GM12878 (cell line): ENCODE data around the gene TNF. TPM values are rescaled to one million over a fixed set of nuclear protein-coding genes. Genes with fewer than 3 reads are reported as not detected.

Experiments
- ATAC-seq: fragments of 200-7000 bp; cut with Tn5 transposase; 3 replicates; pipeline ENCODE4 v1.9.1; 2020; ENCODE audit warnings: mild to moderate bottlenecking, moderate library complexity
- BruUV-seq: library from RNA; stranded (reverse); fragments of 400-500 nt; replicated peaks from 2 replicates; lab custom pipeline; 2021; lab: Mats Ljungman, UMichigan
- CTCF ChIA-PET: fragments of 300-600 bp; sonication (Branson Sonifier 250); formaldehyde crosslinking; extraction: SDS; loops from one replicate; lab custom pipeline; 2021; ENCODE audit warnings: inconsistent platforms; lab: Yijun Ruan, JAX
- POLR2A ChIA-PET: fragments of 350-600 bp; formaldehyde crosslinking; extraction: SDS; loops from one replicate; lab custom pipeline; 2021; ENCODE audit warnings: inconsistent platforms; lab: Charles Lee
- RAD21 ChIA-PET: fragments of 300-600 bp; sonication (Branson Sonifier 250); formaldehyde crosslinking; loops from one replicate; lab custom pipeline; 2023; ENCODE audit warnings: antibody characterized with exemption; ENCODE audit not compliant: unreplicated experiment; lab: Charles Lee
- SMC1A ChIA-PET: fragments of 300-600 bp; sonication (Branson Sonifier 250); formaldehyde crosslinking; loops from one replicate; lab custom pipeline; 2023; ENCODE audit not compliant: unreplicated experiment, uncharacterized antibody; lab: Charles Lee
- DNase-seq: peaks from one replicate; pipeline ENCODE4 v3.0.0-alpha.2; 2011; ENCODE audit warnings: low read depth, low spot score
- FAIRE-seq: peaks from 3 replicates; lab custom pipeline; 2011; peaks lifted over from hg19 to GRCh38; lab: Jason Lieb, UNC
- H2AFZ ChIP-seq: 2 replicates; pipeline ENCODE4 v1.6.0; 2011; ENCODE audit warnings: low read depth, low read length, control low read depth; ENCODE audit not compliant: control insufficient read depth
- H3K27ac ChIP-seq: 2 replicates; pipeline ENCODE4 v1.5.1; 2011; ENCODE audit warnings: control low read depth; ENCODE audit not compliant: control insufficient read depth, insufficient read depth
- H3K27me3 ChIP-seq, 2 experiments: replicated peaks in 1 of 2; 2 replicates each; pipeline versions ENCODE4 v1.6.0 to v1.6.1; 2011; ENCODE audit warnings: low read length in 1 of 2; ENCODE audit not compliant: control insufficient read depth in 2 of 2, insufficient read depth in 2 of 2
- H3K36me3 ChIP-seq, 2 experiments: 2 replicates each; pipeline ENCODE4 v1.5.1; 2011; ENCODE audit warnings: low read length in 1 of 2; ENCODE audit not compliant: control insufficient read depth in 2 of 2, insufficient read depth in 2 of 2
- H3K4me1 ChIP-seq: 2 replicates; pipeline ENCODE4 v1.6.1; 2011; ENCODE audit warnings: mild to moderate bottlenecking, low read length, moderate library complexity, mixed read lengths; ENCODE audit not compliant: control insufficient read depth, insufficient read depth
- H3K4me2 ChIP-seq: 2 replicates; pipeline ENCODE4 v1.6.0; 2011; ENCODE audit warnings: control low read depth; ENCODE audit not compliant: control insufficient read depth, insufficient read depth
- H3K4me3 ChIP-seq: fragments of 200-600 bp; sonication (generic); 2 replicates; pipeline ENCODE4 v1.5.1; 2016
- H3K79me2 ChIP-seq: 2 replicates; pipeline ENCODE4 v1.6.0; 2011; ENCODE audit warnings: low read length; ENCODE audit not compliant: control insufficient read depth, insufficient read depth
- H3K9ac ChIP-seq: 2 replicates; pipeline ENCODE4 v1.8.0; 2011; ENCODE audit warnings: low read length, control low read depth, mixed read lengths; ENCODE audit not compliant: control insufficient read depth, insufficient read depth
- H3K9me3 ChIP-seq: replicated peaks from 3 replicates; pipeline ENCODE4 v1.5.1; 2011; ENCODE audit warnings: mild to moderate bottlenecking, low read length; ENCODE audit not compliant: control insufficient read depth, insufficient read depth
- H4K20me1 ChIP-seq: 2 replicates; pipeline ENCODE4 v1.6.0; 2011; ENCODE audit not compliant: control insufficient read depth, insufficient read depth
- EZH2 ChIP-seq: IDR thresholded peaks from 2 replicates; pipeline ENCODE4 v1.6.1; 2012; ENCODE audit warnings: low read depth, mild to moderate bottlenecking, control low read depth, inconsistent platforms, low read length, borderline replicate concordance; ENCODE audit not compliant: control insufficient read depth
- FOXM1 ChIP-seq: IDR thresholded peaks from 2 replicates; pipeline ENCODE4 v1.6.1; 2012; ENCODE audit warnings: low read depth, mild to moderate bottlenecking, inconsistent platforms, low read length, moderate library complexity
- HDGF ChIP-seq: fragments of 450-650 bp; IDR thresholded peaks from 2 replicates; pipeline ENCODE4 v1.6.1; 2016; ENCODE audit warnings: antibody characterized with exemption
- IKZF1 ChIP-seq: fragments of 450-650 bp; conservative IDR thresholded peaks from 2 replicates; pipeline ENCODE4 v1.6.1; 2017; ENCODE audit warnings: antibody characterized with exemption, mild to moderate bottlenecking
- LARP7 ChIP-seq: fragments of 450-650 bp; IDR thresholded peaks from 2 replicates; pipeline ENCODE4 v1.6.1; 2017; ENCODE audit warnings: mild to moderate bottlenecking
- NFYA ChIP-seq: IDR thresholded peaks from 2 replicates; pipeline ENCODE4 v1.6.1; 2011; ENCODE audit warnings: low read depth, mild to moderate bottlenecking, low read length, improper control_type of control experiment, borderline replicate concordance
- NRF1 ChIP-seq: conservative IDR thresholded peaks from 2 replicates; pipeline ENCODE4 v1.6.1; 2011; ENCODE audit warnings: mild to moderate bottlenecking, low read depth, low read length, improper control_type of control experiment
- RELA ChIP-seq: fragments of 450-650 bp; IDR thresholded peaks from 2 replicates; pipeline ENCODE4 v1.8.0; 2014; ENCODE audit warnings: borderline replicate concordance; ENCODE audit not compliant: partially characterized antibody
- RUNX3 ChIP-seq: IDR thresholded peaks from 2 replicates; pipeline ENCODE4 v1.6.1; 2012; ENCODE audit warnings: low read length, inconsistent platforms
- ZBED1 ChIP-seq: IDR thresholded peaks from 2 replicates; pipeline ENCODE4 v1.6.1; 2016; ENCODE audit warnings: borderline replicate concordance
- WGBS: methylation state at CpG from one replicate; pipeline ENCODE4 v1.1.6; 2016; ENCODE audit warnings: low lambda C conversion rate; ENCODE audit not compliant: insufficient replicate concordance, insufficient coverage; ENCODE audit errors: missing lambda C conversion rate; 5-methylcytosine and 5-hydroxymethylcytosine counted together
- in situ Hi-C: fragments of 300-500 bp; cut with MboI; formaldehyde crosslinking; loops from 9 replicates; pipeline ENCODE4 v1.14.3; 2018; ENCODE audit warnings: mixed read lengths
- intact Hi-C: fragments of 100-400 bp; cut with micrococcal nuclease; formaldehyde crosslinking; loops from one replicate; pipeline ENCODE4 v1.14.2; 2022; ENCODE audit not compliant: unreplicated experiment
- polyA plus RNA-seq, 11 experiments: library from polyadenylated mRNA; depleted of rRNA in 4 of 11; unstranded in 6 of 11; stranded (reverse) in 5 of 11; fragments of >200 nt; fragmentation: Nextera tagmentation in 4 of 11; fragmentation: Illumina TruSeq in 1 of 11; extraction: Ambion mirVana in 4 of 11; extraction: Trizol in 1 of 11; gene quantifications; 1 replicate in 1 of 11; 2 replicates in 10 of 11; pipeline versions ENCODE4 v1.2.1 to v1.2.3, GENCODE V29; 2011 to 2016; ENCODE audit warnings: inconsistent platforms in 2 of 11, missing spikeins in 2 of 11, low read depth in 1 of 11
- total RNA-seq, 4 experiments: library from RNA; depleted of rRNA in 3 of 4; stranded (reverse); fragments of >200 nt in 3 of 4; fragmentation: Illumina TruSeq in 1 of 4; extraction: Trizol in 1 of 4; gene quantifications; 2 replicates each; pipeline versions ENCODE4 v1.2.1 to v1.2.3, GENCODE V29; 2013 to 2021
- TF ChIP-seq, protein P1 (sequence below): fragments of 450-650 bp; IDR thresholded peaks from 2 replicates; pipeline ENCODE4 v1.6.1; 2014; ENCODE audit warnings: mild to moderate bottlenecking
- TF ChIP-seq, protein P2 (sequence below): fragments of 150-350 bp; IDR thresholded peaks from 2 replicates; pipeline ENCODE4 v1.6.1; 2014; ENCODE audit warnings: mild to moderate bottlenecking, low read depth, low read length
- TF ChIP-seq, protein P3 (sequence below): fragments of 450-650 bp; IDR thresholded peaks from 2 replicates; pipeline ENCODE4 v1.6.1; 2017; ENCODE audit warnings: mild to moderate bottlenecking, low read depth, inconsistent platforms; ENCODE audit not compliant: poor library complexity, severe bottlenecking
- TF ChIP-seq, protein P4 (sequence below): IDR thresholded peaks from 2 replicates; pipeline ENCODE4 v1.6.1; 2012; ENCODE audit warnings: improper control_type of control experiment, low read depth, low read length; ENCODE audit not compliant: insufficient replicate concordance

The TNF gene
- total and polyA plus RNA-seq, 10 of the 15 experiments (the other 5 are each of a cell fraction or from before 2014, with no cell fraction given) = 18.0 to 94.8 (median 61.9) TPM

DNA sequence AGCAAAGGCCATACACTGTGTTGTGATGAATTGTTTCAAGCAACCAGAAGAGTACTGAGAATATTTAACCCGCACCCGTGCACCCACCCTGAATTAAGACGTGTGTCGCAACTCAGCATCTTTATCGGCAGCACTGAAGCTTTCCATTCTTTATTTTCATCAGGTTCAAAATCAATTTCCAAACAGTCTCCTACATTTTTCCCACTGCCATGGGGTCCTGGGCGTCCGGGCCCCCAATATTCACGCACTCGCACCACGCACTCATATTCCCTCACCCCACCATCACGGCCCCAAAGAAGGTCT lies 5.0 kb downstream of the TNF start:
- Histone ChIP-seq H3K36me3 (peaks cover 0 to 7% of the 10 kb centered on the region in 2 experiments; a peak in 2 of 4 replicates), H3K79me2 (peaks cover 69% of the 10 kb centered on the region), H3K4me2 (peak overlapping the region; percentile 95), H3K27me3 (no peaks in the 10 kb centered on the region), H3K9me3 (no peaks in the 10 kb centered on the region), H3K9ac (peak overlapping the region; percentile 90), H3K27ac (peak overlapping the region; percentile 91), H3K4me3 (peak overlapping the region; percentile 93), H3K4me1 (peaks cover 35% of the 10 kb centered on the region), H4K20me1 (no peaks in the 10 kb centered on the region), H2AFZ (peak overlapping the region; percentile 76)
- ChIA-PET POLR2A (interaction anchor here (0.6 to 17.1 kb wide), 8 partner anchors 9 to 282 kb away, joined by 3 to 282 read pairs (median 85); partner anchors contain the start of genes ATP6V1G2, LTA, NCR3 and NEU1), RAD21 (interaction anchor here (0.8 to 17.5 kb wide), 8 partner anchors 8 to 250 kb away, joined by 3 to 620 read pairs (median 5); partner anchors contain the start of genes ATP6V1G2, LTA, NCR3 and NFKBIL1), CTCF (interaction anchor here (0.9 to 31.0 kb wide), 9 partner anchors 13 to 250 kb away, joined by 3 to 2098 read pairs (median 5); partner anchors contain the start of genes AIF1, ATP6V1G2, DDX39B and LST1), SMC1A (interaction anchor here (0.8 to 45.5 kb wide), 5 partner anchors 15 to 81 kb away, joined by 4 to 1989 read pairs (median 8); partner anchors contain the start of genes AIF1, ATP6V1G2, DDX39B and LTA)
- 12% methylated on average over 11 of the region's 11 CpGs for WGBS
- DNase-seq (no peak), ATAC-seq (no peak), FAIRE-seq (no peak)
- no TSS peak for BruUV-seq
- intact Hi-C loops = loop anchor here (1.0 to 2.0 kb wide), 3 partner anchors 18 to 30 kb away; no protein-coding TSS in a partner anchor
- in situ Hi-C loops = no loop called here
- no peak for TF ChIP-seq EZH2
- TF ChIP-seq, protein P1, sequence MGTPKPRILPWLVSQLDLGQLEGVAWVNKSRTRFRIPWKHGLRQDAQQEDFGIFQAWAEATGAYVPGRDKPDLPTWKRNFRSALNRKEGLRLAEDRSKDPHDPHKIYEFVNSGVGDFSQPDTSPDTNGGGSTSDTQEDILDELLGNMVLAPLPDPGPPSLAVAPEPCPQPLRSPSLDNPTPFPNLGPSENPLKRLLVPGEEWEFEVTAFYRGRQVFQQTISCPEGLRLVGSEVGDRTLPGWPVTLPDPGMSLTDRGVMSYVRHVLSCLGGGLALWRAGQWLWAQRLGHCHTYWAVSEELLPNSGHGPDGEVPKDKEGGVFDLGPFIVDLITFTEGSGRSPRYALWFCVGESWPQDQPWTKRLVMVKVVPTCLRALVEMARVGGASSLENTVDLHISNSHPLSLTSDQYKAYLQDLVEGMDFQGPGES = no peak
- TF ChIP-seq, protein P2, sequence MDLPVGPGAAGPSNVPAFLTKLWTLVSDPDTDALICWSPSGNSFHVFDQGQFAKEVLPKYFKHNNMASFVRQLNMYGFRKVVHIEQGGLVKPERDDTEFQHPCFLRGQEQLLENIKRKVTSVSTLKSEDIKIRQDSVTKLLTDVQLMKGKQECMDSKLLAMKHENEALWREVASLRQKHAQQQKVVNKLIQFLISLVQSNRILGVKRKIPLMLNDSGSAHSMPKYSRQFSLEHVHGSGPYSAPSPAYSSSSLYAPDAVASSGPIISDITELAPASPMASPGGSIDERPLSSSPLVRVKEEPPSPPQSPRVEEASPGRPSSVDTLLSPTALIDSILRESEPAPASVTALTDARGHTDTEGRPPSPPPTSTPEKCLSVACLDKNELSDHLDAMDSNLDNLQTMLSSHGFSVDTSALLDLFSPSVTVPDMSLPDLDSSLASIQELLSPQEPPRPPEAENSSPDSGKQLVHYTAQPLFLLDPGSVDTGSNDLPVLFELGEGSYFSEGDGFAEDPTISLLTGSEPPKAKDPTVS = no peak
- TF ChIP-seq NFYA = no peak
- TF ChIP-seq, protein P3, sequence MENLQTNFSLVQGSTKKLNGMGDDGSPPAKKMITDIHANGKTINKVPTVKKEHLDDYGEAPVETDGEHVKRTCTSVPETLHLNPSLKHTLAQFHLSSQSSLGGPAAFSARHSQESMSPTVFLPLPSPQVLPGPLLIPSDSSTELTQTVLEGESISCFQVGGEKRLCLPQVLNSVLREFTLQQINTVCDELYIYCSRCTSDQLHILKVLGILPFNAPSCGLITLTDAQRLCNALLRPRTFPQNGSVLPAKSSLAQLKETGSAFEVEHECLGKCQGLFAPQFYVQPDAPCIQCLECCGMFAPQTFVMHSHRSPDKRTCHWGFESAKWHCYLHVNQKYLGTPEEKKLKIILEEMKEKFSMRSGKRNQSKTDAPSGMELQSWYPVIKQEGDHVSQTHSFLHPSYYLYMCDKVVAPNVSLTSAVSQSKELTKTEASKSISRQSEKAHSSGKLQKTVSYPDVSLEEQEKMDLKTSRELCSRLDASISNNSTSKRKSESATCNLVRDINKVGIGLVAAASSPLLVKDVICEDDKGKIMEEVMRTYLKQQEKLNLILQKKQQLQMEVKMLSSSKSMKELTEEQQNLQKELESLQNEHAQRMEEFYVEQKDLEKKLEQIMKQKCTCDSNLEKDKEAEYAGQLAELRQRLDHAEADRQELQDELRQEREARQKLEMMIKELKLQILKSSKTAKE = no peak
- TF ChIP-seq NRF1 = no peak
- TF ChIP-seq ZBED1 = 0 out of 2 replicates have a peak, but pooled peaks have one; percentile 41
- TF ChIP-seq RUNX3 = no peak
- peak; percentile 11; the same call in 1 of the 2 replicates for TF ChIP-seq HDGF
- no peak for TF ChIP-seq FOXM1
- no peak for TF ChIP-seq RELA
- TF ChIP-seq, protein P4, sequence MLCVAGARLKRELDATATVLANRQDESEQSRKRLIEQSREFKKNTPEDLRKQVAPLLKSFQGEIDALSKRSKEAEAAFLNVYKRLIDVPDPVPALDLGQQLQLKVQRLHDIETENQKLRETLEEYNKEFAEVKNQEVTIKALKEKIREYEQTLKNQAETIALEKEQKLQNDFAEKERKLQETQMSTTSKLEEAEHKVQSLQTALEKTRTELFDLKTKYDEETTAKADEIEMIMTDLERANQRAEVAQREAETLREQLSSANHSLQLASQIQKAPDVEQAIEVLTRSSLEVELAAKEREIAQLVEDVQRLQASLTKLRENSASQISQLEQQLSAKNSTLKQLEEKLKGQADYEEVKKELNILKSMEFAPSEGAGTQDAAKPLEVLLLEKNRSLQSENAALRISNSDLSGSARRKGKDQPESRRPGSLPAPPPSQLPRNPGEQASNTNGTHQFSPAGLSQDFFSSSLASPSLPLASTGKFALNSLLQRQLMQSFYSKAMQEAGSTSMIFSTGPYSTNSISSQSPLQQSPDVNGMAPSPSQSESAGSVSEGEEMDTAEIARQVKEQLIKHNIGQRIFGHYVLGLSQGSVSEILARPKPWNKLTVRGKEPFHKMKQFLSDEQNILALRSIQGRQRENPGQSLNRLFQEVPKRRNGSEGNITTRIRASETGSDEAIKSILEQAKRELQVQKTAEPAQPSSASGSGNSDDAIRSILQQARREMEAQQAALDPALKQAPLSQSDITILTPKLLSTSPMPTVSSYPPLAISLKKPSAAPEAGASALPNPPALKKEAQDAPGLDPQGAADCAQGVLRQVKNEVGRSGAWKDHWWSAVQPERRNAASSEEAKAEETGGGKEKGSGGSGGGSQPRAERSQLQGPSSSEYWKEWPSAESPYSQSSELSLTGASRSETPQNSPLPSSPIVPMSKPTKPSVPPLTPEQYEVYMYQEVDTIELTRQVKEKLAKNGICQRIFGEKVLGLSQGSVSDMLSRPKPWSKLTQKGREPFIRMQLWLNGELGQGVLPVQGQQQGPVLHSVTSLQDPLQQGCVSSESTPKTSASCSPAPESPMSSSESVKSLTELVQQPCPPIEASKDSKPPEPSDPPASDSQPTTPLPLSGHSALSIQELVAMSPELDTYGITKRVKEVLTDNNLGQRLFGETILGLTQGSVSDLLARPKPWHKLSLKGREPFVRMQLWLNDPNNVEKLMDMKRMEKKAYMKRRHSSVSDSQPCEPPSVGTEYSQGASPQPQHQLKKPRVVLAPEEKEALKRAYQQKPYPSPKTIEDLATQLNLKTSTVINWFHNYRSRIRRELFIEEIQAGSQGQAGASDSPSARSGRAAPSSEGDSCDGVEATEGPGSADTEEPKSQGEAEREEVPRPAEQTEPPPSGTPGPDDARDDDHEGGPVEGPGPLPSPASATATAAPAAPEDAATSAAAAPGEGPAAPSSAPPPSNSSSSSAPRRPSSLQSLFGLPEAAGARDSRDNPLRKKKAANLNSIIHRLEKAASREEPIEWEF = no peak
- TF ChIP-seq IKZF1 = no peak
- TF ChIP-seq LARP7 = no peak
